ENCODE data around the gene FCER2.

Gene FCER2

DNA sequence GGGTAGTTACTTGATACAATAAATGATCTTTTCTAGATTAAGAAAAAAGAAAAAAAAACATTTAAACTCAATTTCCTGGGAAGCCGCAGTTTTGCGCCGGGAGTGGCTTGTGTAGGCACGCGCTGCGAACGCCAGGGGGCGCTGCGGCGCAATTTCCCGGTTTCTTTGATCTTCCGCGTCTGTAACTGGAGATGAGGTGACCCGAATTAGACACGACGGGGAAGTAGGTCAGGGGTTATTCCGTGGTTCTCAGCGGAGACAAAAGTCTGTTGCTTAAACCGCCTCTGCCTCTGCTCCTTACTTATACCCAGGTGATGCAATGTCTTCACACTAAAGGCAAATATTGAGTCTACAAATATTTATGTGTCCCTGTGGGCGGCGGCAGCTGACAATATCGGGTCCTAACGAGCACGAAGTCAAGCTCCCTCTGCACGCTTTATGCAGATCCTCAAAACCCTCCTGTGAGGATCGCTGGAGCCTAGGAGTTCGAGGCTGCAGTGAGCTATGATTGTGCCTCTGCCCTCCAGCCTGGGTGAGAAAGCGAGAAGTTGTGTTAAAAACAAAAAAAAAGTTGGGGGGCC lies 49.8 kb downstream of the FCER2 start:
- Histone ChIP-seq H2AFZ (ENCODE audit: low read length) (peak overlapping the region; percentile 50), H3K27me3 (replicated peaks; ENCODE audit: insufficient read depth, low read length) (peaks cover 54% of the 10 kb centered on the region), H3K36me3 (replicated peaks; ENCODE audit: insufficient read depth, low read length) (no peaks in the 10 kb centered on the region), H3K27ac (ENCODE audit: low read length) (no peak overlapping the region), H3K79me2 (ENCODE audit: low read length) (no peaks in the 10 kb centered on the region), H3K9ac (ENCODE audit: low read length) (no peak overlapping the region), H3K4me1 (ENCODE audit: low read length) (no peaks in the 10 kb centered on the region), H3K4me2 (ENCODE audit: low read depth, low read length) (peak overlapping the region; percentile 52), H3K9me3 (replicated peaks; ENCODE audit: insufficient read depth, low read length) (no peaks in the 10 kb centered on the region), H3K9me2 (replicated peaks; ENCODE audit: insufficient read depth, low read length) (no peaks in the 10 kb centered on the region), H3K4me3 (ENCODE audit: low read length) (peak overlapping the region; percentile 18; the same call in 1 of the 2 replicates), H3F3A (ENCODE audit: insufficient read depth, low read length) (no peaks in the 10 kb centered on the region), H4K20me1 (ENCODE audit: insufficient read depth, low read length) (no peaks in the 10 kb centered on the region)
- TF ChIP-seq, protein P1, sequence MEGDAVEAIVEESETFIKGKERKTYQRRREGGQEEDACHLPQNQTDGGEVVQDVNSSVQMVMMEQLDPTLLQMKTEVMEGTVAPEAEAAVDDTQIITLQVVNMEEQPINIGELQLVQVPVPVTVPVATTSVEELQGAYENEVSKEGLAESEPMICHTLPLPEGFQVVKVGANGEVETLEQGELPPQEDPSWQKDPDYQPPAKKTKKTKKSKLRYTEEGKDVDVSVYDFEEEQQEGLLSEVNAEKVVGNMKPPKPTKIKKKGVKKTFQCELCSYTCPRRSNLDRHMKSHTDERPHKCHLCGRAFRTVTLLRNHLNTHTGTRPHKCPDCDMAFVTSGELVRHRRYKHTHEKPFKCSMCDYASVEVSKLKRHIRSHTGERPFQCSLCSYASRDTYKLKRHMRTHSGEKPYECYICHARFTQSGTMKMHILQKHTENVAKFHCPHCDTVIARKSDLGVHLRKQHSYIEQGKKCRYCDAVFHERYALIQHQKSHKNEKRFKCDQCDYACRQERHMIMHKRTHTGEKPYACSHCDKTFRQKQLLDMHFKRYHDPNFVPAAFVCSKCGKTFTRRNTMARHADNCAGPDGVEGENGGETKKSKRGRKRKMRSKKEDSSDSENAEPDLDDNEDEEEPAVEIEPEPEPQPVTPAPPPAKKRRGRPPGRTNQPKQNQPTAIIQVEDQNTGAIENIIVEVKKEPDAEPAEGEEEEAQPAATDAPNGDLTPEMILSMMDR (IDR thresholded peaks at IDR 0.05; ENCODE audit: low read length), result peak; percentile 96
- TF ChIP-seq EZH2phosphoT487 (IDR thresholded peaks at IDR 0.05; ENCODE audit: low read length) (no peak), EZH2 (optimal IDR thresholded peaks at IDR 0.05; ENCODE audit: low read depth, low read length) (no peak)
- DNase-seq, result peak; percentile 87

DNA sequence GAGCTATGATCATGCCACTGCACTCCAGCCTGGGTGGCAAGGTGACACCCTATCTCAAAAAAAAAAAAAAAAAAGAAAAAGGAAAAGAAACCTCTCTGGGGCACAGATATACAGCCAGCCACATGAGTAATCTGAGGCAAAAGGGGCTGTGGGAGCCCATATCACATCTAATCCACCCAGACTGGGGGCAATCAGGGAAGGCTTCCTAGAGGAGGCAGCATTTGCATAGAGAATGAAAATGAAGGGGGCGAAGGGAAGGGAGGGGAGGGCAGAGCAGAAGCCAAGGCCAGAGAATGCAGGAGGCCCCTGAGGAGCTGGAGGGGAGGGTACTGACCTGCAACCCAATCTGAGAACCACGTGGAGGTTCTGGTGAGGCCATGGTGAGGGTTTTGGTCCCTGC lies 51.8 kb downstream of the FCER2 start:
- H3K4me2 ChIP-seq (ENCODE audit: low read depth, low read length), result no peak overlapping the region
- no peak overlapping the region for H3K27ac ChIP-seq (ENCODE audit: low read length)

GRCh38 chr19:7648265-7649014 lies 53.5 kb downstream of the FCER2 start:
- Histone ChIP-seq H3K9me3 (replicated peaks; ENCODE audit: insufficient read depth, low read length) (no peaks in the 10 kb centered on the region), H3K36me3 (replicated peaks; ENCODE audit: insufficient read depth, low read length) (no peaks in the 10 kb centered on the region), H3K9ac (ENCODE audit: low read length) (no peak overlapping the region), H3F3A (ENCODE audit: insufficient read depth, low read length) (no peaks in the 10 kb centered on the region), H3K9me2 (replicated peaks; ENCODE audit: insufficient read depth, low read length) (no peaks in the 10 kb centered on the region), H3K4me3 (ENCODE audit: low read length) (no peak overlapping the region), H3K27ac (ENCODE audit: low read length) (no peak overlapping the region), H2AFZ (ENCODE audit: low read length) (no peak overlapping the region), H3K79me2 (ENCODE audit: low read length) (no peaks in the 10 kb centered on the region), H3K4me2 (ENCODE audit: low read depth, low read length) (no peak overlapping the region), H3K4me1 (ENCODE audit: low read length) (no peaks in the 10 kb centered on the region), H3K27me3 (replicated peaks; ENCODE audit: insufficient read depth, low read length) (peaks cover 26% of the 10 kb centered on the region), H4K20me1 (ENCODE audit: insufficient read depth, low read length) (no peaks in the 10 kb centered on the region)
- TF ChIP-seq, protein P1 (IDR thresholded peaks at IDR 0.05; ENCODE audit: low read length), result no peak
- TF ChIP-seq EZH2phosphoT487 (IDR thresholded peaks at IDR 0.05; ENCODE audit: low read length) (no peak), EZH2 (optimal IDR thresholded peaks at IDR 0.05; ENCODE audit: low read depth, low read length) (no peak)
- no peak for DNase-seq

More for the DNA sequence above, 51.8 kb downstream of the FCER2 start:
- TF ChIP-seq, protein P1 (IDR thresholded peaks at IDR 0.05; ENCODE audit: low read length), result no peak
- TF ChIP-seq EZH2 (optimal IDR thresholded peaks at IDR 0.05; ENCODE audit: low read depth, low read length) (no peak), EZH2phosphoT487 (IDR thresholded peaks at IDR 0.05; ENCODE audit: low read length) (no peak)
- DNase-seq, result no peak
- Histone ChIP-seq H4K20me1 (ENCODE audit: insufficient read depth, low read length) (no peaks in the 10 kb centered on the region), H3F3A (ENCODE audit: insufficient read depth, low read length) (no peaks in the 10 kb centered on the region), H2AFZ (ENCODE audit: low read length) (no peak overlapping the region), H3K4me1 (ENCODE audit: low read length) (no peaks in the 10 kb centered on the region), H3K9me3 (replicated peaks; ENCODE audit: insufficient read depth, low read length) (no peaks in the 10 kb centered on the region), H3K79me2 (ENCODE audit: low read length) (no peaks in the 10 kb centered on the region), H3K9ac (ENCODE audit: low read length) (no peak overlapping the region), H3K36me3 (replicated peaks; ENCODE audit: insufficient read depth, low read length) (no peaks in the 10 kb centered on the region), H3K27me3 (replicated peaks; ENCODE audit: insufficient read depth, low read length) (peaks cover 38% of the 10 kb centered on the region), H3K4me3 (ENCODE audit: low read length) (no peak overlapping the region), H3K9me2 (replicated peaks; ENCODE audit: insufficient read depth, low read length) (no peaks in the 10 kb centered on the region)
